DOHH2 (cell line): ENCODE results near the gene CMC1.

Experiments
- H3F3A ChIP-seq: fragments of 200-600 bp; sonication (generic), shearing (Covaris generic); 2 replicates; pipeline ENCODE4 v1.6.0; 2016; ENCODE audit warnings: antibody characterized with exemption, mild to moderate bottlenecking; ENCODE audit not compliant: control insufficient read depth, insufficient read depth
- H3K27ac ChIP-seq: fragments of 200-600 bp; sonication (generic); 2 replicates; pipeline ENCODE4 v1.5.1; 2014; ENCODE audit warnings: low read depth, mild to moderate bottlenecking, low read length, moderate library complexity
- H3K27me3 ChIP-seq: fragments of 200-600 bp; sonication (generic); 2 replicates; pipeline ENCODE4 v1.6.1; 2014; ENCODE audit warnings: mild to moderate bottlenecking, low read length, mixed read lengths; ENCODE audit not compliant: control insufficient read depth
- H3K36me3 ChIP-seq: fragments of 200-600 bp; sonication (generic); 2 replicates; pipeline ENCODE4 v1.6.1; 2014; ENCODE audit warnings: mild to moderate bottlenecking, low read length, moderate library complexity, mixed read lengths; ENCODE audit not compliant: control insufficient read depth
- H3K4me1 ChIP-seq: fragments of 200-600 bp; sonication (generic); 2 replicates; pipeline ENCODE4 v1.6.1; 2014; ENCODE audit warnings: mild to moderate bottlenecking, low read length, mixed read lengths; ENCODE audit not compliant: control insufficient read depth
- H3K4me2 ChIP-seq: fragments of 200-600 bp; sonication (generic); 2 replicates; pipeline ENCODE4 v1.6.0; 2014; ENCODE audit warnings: mild to moderate bottlenecking, low read length, moderate library complexity
- H3K4me3 ChIP-seq: fragments of 200-600 bp; sonication (generic); 2 replicates; pipeline ENCODE4 v1.5.1; 2014; ENCODE audit warnings: mild to moderate bottlenecking, low read length, mixed read lengths
- H3K79me2 ChIP-seq: fragments of 200-600 bp; sonication (generic); 2 replicates; pipeline ENCODE4 v1.6.1; 2014; ENCODE audit warnings: mild to moderate bottlenecking, low read length, mixed read lengths; ENCODE audit not compliant: control insufficient read depth
- H3K9me2 ChIP-seq: fragments of 200-600 bp; sonication (generic); replicated peaks from 2 replicates; pipeline ENCODE4 v1.6.1; 2014; ENCODE audit warnings: mild to moderate bottlenecking, low read length, mixed read lengths; ENCODE audit not compliant: control insufficient read depth
- H3K9me3 ChIP-seq: fragments of 200-600 bp; sonication (generic); 2 replicates; pipeline ENCODE4 v1.6.1; 2014; ENCODE audit warnings: antibody characterized with exemption, low read length, mixed read lengths; ENCODE audit not compliant: control insufficient read depth, insufficient read depth
- H4K20me1 ChIP-seq: fragments of 200-600 bp; sonication (generic); 2 replicates; pipeline ENCODE4 v1.6.0; 2014; ENCODE audit warnings: low read depth, mild to moderate bottlenecking, antibody characterized with exemption, low read length, moderate library complexity; ENCODE audit not compliant: control insufficient read depth, insufficient read depth
- EZH2phosphoT487 ChIP-seq: fragments of 200-600 bp; sonication (generic); IDR thresholded peaks from 2 replicates; pipeline ENCODE4 v1.6.1; 2017; ENCODE audit warnings: borderline replicate concordance, mild to moderate bottlenecking, antibody characterized with exemption, low read length, moderate library complexity, mixed read lengths
- TF ChIP-seq, protein P1 (sequence below): fragments of 200-600 bp; sonication (generic); IDR thresholded peaks from one replicate; pipeline ENCODE4 v1.5.1; 2014; ENCODE audit warnings: antibody characterized with exemption, mild to moderate bottlenecking, low read depth, low read length; ENCODE audit not compliant: poor library complexity, severe bottlenecking

CMC1 gene

DNA sequence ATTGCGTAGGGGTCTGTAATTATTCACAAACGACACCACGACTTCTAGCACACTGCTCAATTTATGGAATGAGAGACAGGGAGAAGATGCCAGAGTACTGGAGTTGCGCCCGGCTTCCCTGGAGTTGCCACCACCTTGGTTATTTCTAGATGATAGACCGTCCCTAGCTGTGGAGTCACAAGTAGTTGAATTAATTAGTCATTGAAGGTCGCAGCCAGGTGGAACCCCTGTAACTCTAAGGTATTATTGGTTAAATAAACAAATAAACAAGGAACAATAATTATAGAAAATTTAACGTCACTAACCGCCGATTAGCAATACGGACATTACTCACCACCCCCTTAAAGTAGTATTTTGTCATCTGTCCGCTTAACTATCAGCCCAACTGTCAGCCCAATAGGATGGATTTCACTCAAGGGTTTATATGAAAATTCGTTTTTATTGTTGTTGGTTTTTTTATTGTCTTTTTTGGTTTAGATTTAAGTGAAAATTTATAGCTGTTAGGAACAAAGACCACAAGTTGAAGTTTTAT lies 108.1 kb downstream of the CMC1 start:
- Histone ChIP-seq H3K27ac (peak overlapping the region; percentile 55), H3K36me3 (peaks cover 2% of the 10 kb centered on the region; the same call in 1 of the 2 replicates), H3K27me3 (no peaks in the 10 kb centered on the region), H3K79me2 (peaks cover 44% of the 10 kb centered on the region), H3K9me2 (no peaks in the 10 kb centered on the region), H3K9me3 (no peaks in the 10 kb centered on the region), H3F3A (0 out of 2 replicates have a peak, but pooled peaks cover 2% of the 10 kb centered on the region), H3K4me2 (peak overlapping the region; percentile 86), H3K4me3 (peak overlapping the region; percentile 96), H4K20me1 (no peaks in the 10 kb centered on the region), H3K4me1 (peaks cover 37% of the 10 kb centered on the region)
- TF ChIP-seq, protein P1, sequence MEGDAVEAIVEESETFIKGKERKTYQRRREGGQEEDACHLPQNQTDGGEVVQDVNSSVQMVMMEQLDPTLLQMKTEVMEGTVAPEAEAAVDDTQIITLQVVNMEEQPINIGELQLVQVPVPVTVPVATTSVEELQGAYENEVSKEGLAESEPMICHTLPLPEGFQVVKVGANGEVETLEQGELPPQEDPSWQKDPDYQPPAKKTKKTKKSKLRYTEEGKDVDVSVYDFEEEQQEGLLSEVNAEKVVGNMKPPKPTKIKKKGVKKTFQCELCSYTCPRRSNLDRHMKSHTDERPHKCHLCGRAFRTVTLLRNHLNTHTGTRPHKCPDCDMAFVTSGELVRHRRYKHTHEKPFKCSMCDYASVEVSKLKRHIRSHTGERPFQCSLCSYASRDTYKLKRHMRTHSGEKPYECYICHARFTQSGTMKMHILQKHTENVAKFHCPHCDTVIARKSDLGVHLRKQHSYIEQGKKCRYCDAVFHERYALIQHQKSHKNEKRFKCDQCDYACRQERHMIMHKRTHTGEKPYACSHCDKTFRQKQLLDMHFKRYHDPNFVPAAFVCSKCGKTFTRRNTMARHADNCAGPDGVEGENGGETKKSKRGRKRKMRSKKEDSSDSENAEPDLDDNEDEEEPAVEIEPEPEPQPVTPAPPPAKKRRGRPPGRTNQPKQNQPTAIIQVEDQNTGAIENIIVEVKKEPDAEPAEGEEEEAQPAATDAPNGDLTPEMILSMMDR: peak; percentile 13
- TF ChIP-seq EZH2phosphoT487: no peak
